Gastrocnemius medialis (tissue), 4 donors: Measurements from ENCODE around the gene UBA3.

Experiments
- CTCF ChIP-seq, 5 experiments: fragments of 450-650 bp in 3 of 5; fragments of 200-600 bp in 2 of 5; sonication (generic) in 2 of 5; IDR thresholded peaks in 4 of 5; conservative IDR thresholded peaks in 1 of 5; 1 replicate in 4 of 5; 2 replicates in 1 of 5; pipeline ENCODE4 v1.5.1; 2016 to 2019; ENCODE audit warnings: antibody characterized with exemption in 5 of 5, mild to moderate bottlenecking in 3 of 5, moderate library complexity in 3 of 5
- POLR2A ChIP-seq, 2 donors: fragments of 450-650 bp; IDR thresholded peaks; one replicate each; pipeline ENCODE4 v1.6.1; 2017; ENCODE audit warnings: antibody characterized with exemption in 2 of 2, mild to moderate bottlenecking in 2 of 2, moderate library complexity in 2 of 2

DNA sequence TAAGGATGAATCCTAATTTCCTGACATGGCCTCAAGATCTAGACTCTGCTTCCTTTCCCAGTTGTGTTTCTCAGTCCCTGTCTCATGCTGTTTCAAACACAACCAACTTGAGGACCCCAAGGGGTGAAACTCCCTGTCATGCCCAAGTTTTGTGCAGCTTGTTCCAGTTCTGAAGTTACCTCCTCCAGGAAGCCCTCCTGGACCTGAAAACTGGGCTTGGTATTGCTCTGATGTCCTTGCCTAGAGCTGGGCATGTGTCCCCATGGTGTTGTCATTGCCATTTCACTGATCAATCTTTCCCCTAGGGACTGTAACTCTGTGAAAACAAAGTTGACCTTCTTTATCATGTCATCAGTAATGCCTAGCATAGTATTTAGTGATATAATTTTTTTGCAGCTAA is 48.3 kb upstream of the UBA3 start:
- TF ChIP-seq CTCF (IDR thresholded peaks at IDR 0.05 in 4 of 5, conservative IDR thresholded peaks at IDR 0.05 in 1 of 5): no peak
- no peak for TF ChIP-seq POLR2A (IDR thresholded peaks at IDR 0.05)
